HEK293 (cell line): ENCODE measurements around the gene SNRNP70.

Experiments
- CTCF ChIA-PET: fragments of 350-600 bp; formaldehyde crosslinking; extraction: SDS; loops from one replicate; lab custom pipeline; 2021; ENCODE audit warnings: antibody characterized with exemption; lab: Yijun Ruan, JAX
- POLR2A ChIA-PET: fragments of 300-600 bp; formaldehyde crosslinking; extraction: SDS; loops from one replicate; lab custom pipeline; 2020; ENCODE audit warnings: antibody characterized with exemption, inconsistent platforms; lab: Yijun Ruan, JAX
- H3K27ac ChIP-seq: fragments of 200-500 bp; sonication (Bioruptor generic); 2 replicates; pipeline ENCODE4 v1.5.1; 2014; ENCODE audit warnings: low read depth, low read length, control low read depth, inconsistent platforms; ENCODE audit errors: extremely low read depth
- H3K36me3 ChIP-seq, 2 experiments: fragments of 200-500 bp in 1 of 2; sonication (Bioruptor generic) in 1 of 2; 1 replicate in 1 of 2; 2 replicates in 1 of 2; pipeline ENCODE4 v1.5.1; 2014 to 2017; ENCODE audit warnings: inconsistent platforms in 2 of 2, low read length in 2 of 2; ENCODE audit not compliant: control insufficient read depth in 2 of 2, insufficient read depth in 1 of 2
- H3K4me1 ChIP-seq: fragments of 200-500 bp; sonication (Bioruptor generic); 2 replicates; pipeline ENCODE4 v1.5.1; 2014; ENCODE audit warnings: mild to moderate bottlenecking, low read length, inconsistent platforms; ENCODE audit not compliant: control insufficient read depth, insufficient read depth
- H3K4me3 ChIP-seq: 2 replicates; pipeline ENCODE4 v1.5.1; 2011; ENCODE audit warnings: low read depth, mild to moderate bottlenecking, control low read depth, low read length, moderate library complexity
- H3K9me3 ChIP-seq: fragments of 200-500 bp; sonication (Bioruptor generic); 2 replicates; pipeline ENCODE4 v1.5.1; 2014; ENCODE audit warnings: low read depth, low read length, inconsistent platforms; ENCODE audit not compliant: control insufficient read depth, insufficient read depth
- KLF8 ChIP-seq: fragments of 450-650 bp; formaldehyde crosslinking; IDR thresholded peaks from 2 replicates; pipeline ENCODE4 v1.5.1; 2016; ENCODE audit warnings: missing biosample characterization, missing genetic modification characterization
- ZNF138 ChIP-seq: fragments of 450-650 bp; formaldehyde crosslinking; IDR thresholded peaks from 2 replicates; pipeline ENCODE4 v1.5.1; 2016; ENCODE audit warnings: missing biosample characterization, missing genetic modification characterization, borderline replicate concordance
- ZNF174 ChIP-seq: fragments of 450-650 bp; formaldehyde crosslinking; IDR thresholded peaks from 2 replicates; pipeline ENCODE4 v1.5.0; 2017; ENCODE audit warnings: missing biosample characterization, mild to moderate bottlenecking, missing genetic modification characterization
- ZNF184 ChIP-seq: fragments of 450-650 bp; IDR thresholded peaks from 2 replicates; pipeline ENCODE4 v1.5.1; 2018; ENCODE audit warnings: missing biosample characterization, mild to moderate bottlenecking, missing genetic modification characterization
- ZNF23 ChIP-seq: fragments of 450-650 bp; formaldehyde crosslinking; IDR thresholded peaks from 2 replicates; pipeline ENCODE4 v1.5.1; 2016; ENCODE audit warnings: missing biosample characterization, missing genetic modification characterization, borderline replicate concordance
- ZNF423 ChIP-seq: fragments of 450-650 bp; formaldehyde crosslinking; IDR thresholded peaks from 2 replicates; pipeline ENCODE4 v1.5.1; 2016; ENCODE audit warnings: missing biosample characterization, missing genetic modification characterization
- ZNF473 ChIP-seq: fragments of 450-650 bp; formaldehyde crosslinking; IDR thresholded peaks from 2 replicates; pipeline ENCODE4 v1.5.1; 2017; ENCODE audit warnings: missing biosample characterization, missing genetic modification characterization
- ZNF621 ChIP-seq: fragments of 450-650 bp; formaldehyde crosslinking; IDR thresholded peaks from 2 replicates; pipeline ENCODE4 v1.5.1; 2017; ENCODE audit warnings: missing biosample characterization, missing genetic modification characterization
- ZXDB ChIP-seq: fragments of 450-650 bp; formaldehyde crosslinking; IDR thresholded peaks from 2 replicates; pipeline ENCODE4 v1.5.1; 2016; ENCODE audit warnings: missing biosample characterization, missing genetic modification characterization
- TF ChIP-seq, protein P1 (sequence below): fragments of 450-650 bp; formaldehyde crosslinking; IDR thresholded peaks from 2 replicates; pipeline ENCODE4 v1.5.1; 2016; ENCODE audit warnings: missing biosample characterization, missing genetic modification characterization, low read depth
- TF ChIP-seq, protein P2 (sequence below): fragments of 450-650 bp; formaldehyde crosslinking; IDR thresholded peaks from 2 replicates; pipeline ENCODE4 v1.5.1; 2016; ENCODE audit warnings: missing biosample characterization, missing genetic modification characterization
- TF ChIP-seq, protein P3 (sequence below): fragments of 450-650 bp; formaldehyde crosslinking; IDR thresholded peaks from 2 replicates; pipeline ENCODE4 v1.5.1; 2017; ENCODE audit warnings: missing biosample characterization, missing genetic modification characterization
- TF ChIP-seq, protein P4 (sequence below): fragments of 450-650 bp; formaldehyde crosslinking; IDR thresholded peaks from 2 replicates; pipeline ENCODE4 v1.5.0; 2017; ENCODE audit warnings: missing biosample characterization, missing genetic modification characterization, borderline replicate concordance

SNRNP70 gene

DNA sequence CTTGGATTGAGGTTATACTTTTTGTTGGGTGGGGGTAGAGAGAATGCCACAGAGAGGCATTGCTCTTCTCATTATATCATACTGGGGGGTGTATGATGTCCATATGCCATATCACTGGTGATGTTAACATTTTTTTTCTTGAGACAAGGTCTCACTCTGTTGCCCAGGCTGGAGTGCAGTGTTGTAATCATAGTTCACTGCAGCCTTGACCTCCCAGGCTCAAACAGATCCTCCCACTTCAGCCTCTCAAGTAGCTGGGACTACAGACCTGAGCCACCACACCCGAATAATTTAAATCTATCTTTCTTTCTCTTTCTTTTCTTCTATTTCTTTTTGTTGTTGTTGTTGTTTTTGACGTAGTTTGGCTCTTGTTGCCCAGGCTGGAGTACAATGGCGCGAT lies 4.9 kb upstream of the SNRNP70 start:
- TF ChIP-seq, protein P1, sequence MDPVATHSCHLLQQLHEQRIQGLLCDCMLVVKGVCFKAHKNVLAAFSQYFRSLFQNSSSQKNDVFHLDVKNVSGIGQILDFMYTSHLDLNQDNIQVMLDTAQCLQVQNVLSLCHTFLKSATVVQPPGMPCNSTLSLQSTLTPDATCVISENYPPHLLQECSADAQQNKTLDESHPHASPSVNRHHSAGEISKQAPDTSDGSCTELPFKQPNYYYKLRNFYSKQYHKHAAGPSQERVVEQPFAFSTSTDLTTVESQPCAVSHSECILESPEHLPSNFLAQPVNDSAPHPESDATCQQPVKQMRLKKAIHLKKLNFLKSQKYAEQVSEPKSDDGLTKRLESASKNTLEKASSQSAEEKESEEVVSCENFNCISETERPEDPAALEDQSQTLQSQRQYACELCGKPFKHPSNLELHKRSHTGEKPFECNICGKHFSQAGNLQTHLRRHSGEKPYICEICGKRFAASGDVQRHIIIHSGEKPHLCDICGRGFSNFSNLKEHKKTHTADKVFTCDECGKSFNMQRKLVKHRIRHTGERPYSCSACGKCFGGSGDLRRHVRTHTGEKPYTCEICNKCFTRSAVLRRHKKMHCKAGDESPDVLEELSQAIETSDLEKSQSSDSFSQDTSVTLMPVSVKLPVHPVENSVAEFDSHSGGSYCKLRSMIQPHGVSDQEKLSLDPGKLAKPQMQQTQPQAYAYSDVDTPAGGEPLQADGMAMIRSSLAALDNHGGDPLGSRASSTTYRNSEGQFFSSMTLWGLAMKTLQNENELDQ (tag by site-specific recombination) = no peak
- TF ChIP-seq, protein P2, sequence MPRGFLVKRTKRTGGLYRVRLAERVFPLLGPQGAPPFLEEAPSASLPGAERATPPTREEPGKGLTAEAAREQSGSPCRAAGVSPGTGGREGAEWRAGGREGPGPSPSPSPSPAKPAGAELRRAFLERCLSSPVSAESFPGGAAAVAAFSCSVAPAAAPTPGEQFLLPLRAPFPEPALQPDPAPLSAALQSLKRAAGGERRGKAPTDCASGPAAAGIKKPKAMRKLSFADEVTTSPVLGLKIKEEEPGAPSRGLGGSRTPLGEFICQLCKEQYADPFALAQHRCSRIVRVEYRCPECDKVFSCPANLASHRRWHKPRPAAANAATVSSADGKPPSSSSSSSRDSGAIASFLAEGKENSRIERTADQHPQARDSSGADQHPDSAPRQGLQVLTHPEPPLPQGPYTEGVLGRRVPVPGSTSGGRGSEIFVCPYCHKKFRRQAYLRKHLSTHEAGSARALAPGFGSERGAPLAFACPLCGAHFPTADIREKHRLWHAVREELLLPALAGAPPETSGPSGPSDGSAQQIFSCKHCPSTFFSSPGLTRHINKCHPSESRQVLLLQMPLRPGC = no peak
- TF ChIP-seq ZNF621 (no peak), ZNF138 (tag by site-specific recombination) (no peak), ZNF23 (tag by site-specific recombination) (no peak), ZNF184 (no peak)
- TF ChIP-seq, protein P3, sequence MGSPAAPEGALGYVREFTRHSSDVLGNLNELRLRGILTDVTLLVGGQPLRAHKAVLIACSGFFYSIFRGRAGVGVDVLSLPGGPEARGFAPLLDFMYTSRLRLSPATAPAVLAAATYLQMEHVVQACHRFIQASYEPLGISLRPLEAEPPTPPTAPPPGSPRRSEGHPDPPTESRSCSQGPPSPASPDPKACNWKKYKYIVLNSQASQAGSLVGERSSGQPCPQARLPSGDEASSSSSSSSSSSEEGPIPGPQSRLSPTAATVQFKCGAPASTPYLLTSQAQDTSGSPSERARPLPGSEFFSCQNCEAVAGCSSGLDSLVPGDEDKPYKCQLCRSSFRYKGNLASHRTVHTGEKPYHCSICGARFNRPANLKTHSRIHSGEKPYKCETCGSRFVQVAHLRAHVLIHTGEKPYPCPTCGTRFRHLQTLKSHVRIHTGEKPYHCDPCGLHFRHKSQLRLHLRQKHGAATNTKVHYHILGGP (tag by site-specific recombination) = no peak
- no peaks in the 10 kb centered on the region for H3K36me3 ChIP-seq
- no peak overlapping the region for H3K27ac ChIP-seq
- H3K9me3 ChIP-seq = no peaks in the 10 kb centered on the region
- peaks cover 3% of the 10 kb centered on the region; the same call in 1 of the 2 replicates for H3K4me1 ChIP-seq
- ChIA-PET POLR2A (no interaction called here), CTCF (no interaction called here)
- no peak overlapping the region for H3K4me3 ChIP-seq

DNA sequence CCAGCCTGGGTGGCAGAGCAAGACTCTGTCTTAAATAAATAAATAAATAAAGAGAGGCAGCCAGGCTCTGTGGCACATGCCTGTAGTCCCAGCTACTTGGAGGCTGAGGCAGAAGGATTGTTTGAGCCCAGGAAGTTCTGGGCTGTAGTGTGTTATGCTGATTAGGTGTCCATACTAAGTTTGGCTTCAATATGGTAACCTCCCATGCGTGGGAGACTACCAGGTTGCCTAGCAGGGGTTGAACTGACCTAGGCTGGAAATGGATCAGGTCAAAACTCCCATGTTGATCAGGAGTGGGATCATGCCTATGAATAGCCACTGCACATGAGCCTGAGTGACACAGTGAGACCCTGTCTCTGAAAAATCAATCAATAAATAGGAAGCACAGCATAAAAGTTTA lies 4.0 kb upstream of the SNRNP70 start:
- TF ChIP-seq ZNF174 (no peak), KLF8 (tag by site-specific recombination) (no peak), ZNF423 (tag by site-specific recombination) (no peak), ZNF473 (tag by site-specific recombination) (no peak), ZXDB (tag by site-specific recombination) (no peak)
- TF ChIP-seq, protein P4, sequence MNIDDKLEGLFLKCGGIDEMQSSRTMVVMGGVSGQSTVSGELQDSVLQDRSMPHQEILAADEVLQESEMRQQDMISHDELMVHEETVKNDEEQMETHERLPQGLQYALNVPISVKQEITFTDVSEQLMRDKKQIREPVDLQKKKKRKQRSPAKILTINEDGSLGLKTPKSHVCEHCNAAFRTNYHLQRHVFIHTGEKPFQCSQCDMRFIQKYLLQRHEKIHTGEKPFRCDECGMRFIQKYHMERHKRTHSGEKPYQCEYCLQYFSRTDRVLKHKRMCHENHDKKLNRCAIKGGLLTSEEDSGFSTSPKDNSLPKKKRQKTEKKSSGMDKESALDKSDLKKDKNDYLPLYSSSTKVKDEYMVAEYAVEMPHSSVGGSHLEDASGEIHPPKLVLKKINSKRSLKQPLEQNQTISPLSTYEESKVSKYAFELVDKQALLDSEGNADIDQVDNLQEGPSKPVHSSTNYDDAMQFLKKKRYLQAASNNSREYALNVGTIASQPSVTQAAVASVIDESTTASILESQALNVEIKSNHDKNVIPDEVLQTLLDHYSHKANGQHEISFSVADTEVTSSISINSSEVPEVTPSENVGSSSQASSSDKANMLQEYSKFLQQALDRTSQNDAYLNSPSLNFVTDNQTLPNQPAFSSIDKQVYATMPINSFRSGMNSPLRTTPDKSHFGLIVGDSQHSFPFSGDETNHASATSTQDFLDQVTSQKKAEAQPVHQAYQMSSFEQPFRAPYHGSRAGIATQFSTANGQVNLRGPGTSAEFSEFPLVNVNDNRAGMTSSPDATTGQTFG (tag by site-specific recombination) = no peak
- CTCF ChIA-PET = interaction anchor here (0.6 to 2.2 kb wide), 6 partner anchors 7 to 144 kb away, joined by 3 to 10 read pairs (median 4); no protein-coding TSS in a partner anchor
- no peaks in the 10 kb centered on the region for H3K9me3 ChIP-seq

More for the DNA sequence above, 4.0 kb upstream of the SNRNP70 start:
- Histone ChIP-seq H3K27ac (no peak overlapping the region), H3K36me3 (peaks cover 0 to 4% of the 10 kb centered on the region in 2 experiments; a peak in 2 of 3 replicates), H3K4me1 (peaks cover 3% of the 10 kb centered on the region; the same call in 1 of the 2 replicates), H3K4me3 (no peak overlapping the region)
- POLR2A ChIA-PET = no interaction called here
